Effector CD8-positive, alpha-beta T cell (primary cell): ENCODE data around the gene CWF19L2.
"Not testable (repeated sequence)": the region's sequence is repeated elsewhere in the genome, so short reads cannot be mapped to it uniquely, and the experiment has no call there.

Experiments
- DNase-seq: peaks from one replicate; lab custom pipeline; 2025; lab: John Stamatoyannopoulos, UW

CWF19L2 gene

GRCh38 chr11:107438148-107438547 is 19.5 kb downstream of the CWF19L2 start:
- no peak for DNase-seq

- no peak for DNase-seq
These were observed 27.1 kb downstream of the CWF19L2 start for GRCh38 chr11:107430525-107430924.

GRCh38 chr11:107427569-107428180 is 29.9 kb downstream of the CWF19L2 start:
- no peak for DNase-seq

- no peak for DNase-seq
These were observed 44.3 kb downstream of the CWF19L2 start for GRCh38 chr11:107413352-107413751.

DNA sequence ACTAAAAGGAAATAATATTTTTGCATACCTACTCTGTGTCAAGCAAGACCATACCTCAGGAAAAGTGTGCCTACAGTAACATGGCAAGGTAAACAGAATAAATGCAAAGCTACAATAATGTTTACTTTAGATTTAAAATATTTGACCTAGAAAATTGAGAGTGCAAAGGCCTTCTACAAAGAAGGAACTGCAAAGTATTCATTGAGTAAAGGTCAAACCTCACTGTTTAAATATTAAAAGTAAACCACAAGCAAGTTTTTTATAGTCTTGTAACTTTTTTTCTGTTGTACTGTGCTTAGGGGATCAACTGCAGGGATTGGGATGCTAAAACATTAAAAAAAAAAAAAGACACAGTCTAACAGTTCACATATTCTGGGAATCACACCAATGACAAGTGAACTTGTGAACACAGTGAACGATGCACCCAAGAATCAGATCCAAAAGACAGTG is 48.8 kb downstream of the CWF19L2 start:
- no peak for DNase-seq

DNA sequence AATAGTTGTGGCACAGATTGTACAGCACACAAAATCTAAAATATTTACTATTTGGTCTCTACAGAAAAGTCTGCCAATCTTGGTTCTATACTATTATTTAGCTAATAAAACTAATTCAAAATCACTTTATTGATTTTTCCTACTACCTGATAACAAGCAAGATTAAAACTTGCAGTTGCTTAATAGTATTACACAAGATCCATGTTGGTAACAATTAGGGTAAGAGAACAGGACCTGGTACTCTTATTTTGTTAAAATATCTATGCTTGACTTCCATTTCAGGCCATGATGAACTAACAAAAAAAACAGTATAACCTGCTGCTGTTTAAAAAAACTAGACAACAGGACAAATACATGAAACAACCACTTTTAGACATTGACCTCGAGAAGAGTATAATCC is 52.4 kb downstream of the CWF19L2 start:
- no peak for DNase-seq

DNA sequence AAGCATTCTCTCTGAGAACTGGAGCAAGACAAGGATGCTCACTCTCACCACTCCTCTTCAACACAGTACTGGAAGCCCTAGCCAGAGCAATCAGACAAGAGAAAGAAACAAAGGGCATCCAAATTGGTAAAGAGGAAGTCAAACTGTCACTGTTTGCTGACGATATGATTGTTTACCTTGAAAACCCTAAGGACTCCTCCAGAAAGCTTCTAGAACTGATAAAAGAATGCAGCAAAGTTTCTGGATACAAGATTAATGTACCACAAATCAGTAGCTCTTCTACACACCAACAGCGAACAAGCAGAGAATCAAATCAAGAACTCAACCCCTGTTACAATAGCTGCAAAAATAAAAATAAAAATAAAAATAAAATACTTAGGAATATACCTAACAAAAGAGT is 56.5 kb downstream of the CWF19L2 start:
- DNase-seq: not testable (repeated sequence)

DNA sequence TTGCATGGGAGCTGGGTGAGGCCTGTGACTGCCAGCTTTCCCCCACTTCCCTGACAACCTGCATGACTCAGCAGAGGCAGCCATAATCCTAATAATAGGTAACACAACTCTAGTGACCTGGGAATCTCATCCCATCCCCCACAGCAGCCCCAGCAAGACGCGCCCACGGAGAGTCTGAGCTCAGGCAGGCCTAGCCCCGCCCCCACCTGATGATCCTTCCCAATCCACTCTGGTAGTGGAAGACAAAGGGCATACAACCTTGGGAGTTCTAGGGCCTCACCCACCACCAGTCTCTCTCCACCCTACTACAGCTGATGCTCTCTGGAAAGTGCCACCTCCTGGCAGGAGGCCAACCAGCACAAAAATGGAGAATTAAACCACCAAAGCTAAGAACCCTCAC is 60.3 kb downstream of the CWF19L2 start:
- DNase-seq: no peak

- DNase-seq: no peak
These were observed 65.0 kb downstream of the CWF19L2 start for GRCh38 chr11:107392611-107393010.

- DNase-seq: not testable (repeated sequence)
These were observed 66.9 kb downstream of the CWF19L2 start for GRCh38 chr11:107390701-107391100.

DNA sequence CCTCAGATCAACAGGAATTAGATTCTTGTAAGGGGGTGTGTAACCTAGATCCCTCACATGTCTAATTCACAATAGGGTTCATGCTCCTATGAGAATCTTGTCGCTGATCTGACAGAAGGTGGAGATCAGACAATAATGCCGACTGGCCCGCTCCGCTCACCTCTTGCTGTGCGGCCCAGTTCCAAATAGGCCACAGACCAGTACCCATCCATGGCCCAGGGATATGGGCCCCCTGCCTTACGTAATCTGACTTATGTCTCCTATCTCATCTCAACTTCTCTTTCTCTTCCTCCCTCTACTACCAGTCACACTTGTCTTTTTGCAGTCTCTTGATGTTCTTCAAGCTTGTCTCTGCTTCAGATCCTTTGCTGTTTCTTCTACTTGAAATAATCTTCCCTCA is 70.0 kb downstream of the CWF19L2 start:
- no peak for DNase-seq

- no peak for DNase-seq
These were observed 72.2 kb downstream of the CWF19L2 start for GRCh38 chr11:107385361-107385981.

DNA sequence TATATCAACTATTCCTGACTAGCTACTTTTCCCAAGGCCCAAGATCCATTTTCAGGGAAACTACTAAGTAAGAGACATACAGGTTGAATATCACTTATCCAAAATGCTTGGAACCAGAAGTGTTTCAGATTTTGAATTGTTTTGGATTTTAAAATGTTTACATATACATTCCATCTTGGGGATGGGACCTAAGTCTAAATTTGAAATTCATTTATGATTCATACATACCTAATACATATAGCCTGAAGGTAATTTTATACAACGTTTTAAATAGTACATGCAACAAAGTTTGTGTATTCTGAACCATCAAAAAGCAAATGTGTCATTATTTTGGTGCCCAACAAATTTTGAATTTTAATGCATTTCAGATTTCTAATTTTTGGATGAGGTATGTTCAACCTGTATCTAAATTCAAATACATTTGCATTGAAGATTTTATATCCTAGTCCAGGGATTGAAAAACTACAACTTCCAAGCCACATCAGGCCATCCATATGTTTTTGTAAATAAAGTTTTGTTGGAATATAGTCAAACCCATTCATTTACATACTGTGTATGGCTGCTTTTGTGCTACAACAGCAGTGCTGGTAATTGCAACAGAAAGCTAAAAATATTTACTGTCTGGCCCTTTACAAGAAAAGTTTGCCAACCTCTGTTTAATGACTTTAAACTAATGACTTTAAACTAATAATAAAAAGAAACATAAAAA is 73.3 kb downstream of the CWF19L2 start:
- no peak for DNase-seq

DNA sequence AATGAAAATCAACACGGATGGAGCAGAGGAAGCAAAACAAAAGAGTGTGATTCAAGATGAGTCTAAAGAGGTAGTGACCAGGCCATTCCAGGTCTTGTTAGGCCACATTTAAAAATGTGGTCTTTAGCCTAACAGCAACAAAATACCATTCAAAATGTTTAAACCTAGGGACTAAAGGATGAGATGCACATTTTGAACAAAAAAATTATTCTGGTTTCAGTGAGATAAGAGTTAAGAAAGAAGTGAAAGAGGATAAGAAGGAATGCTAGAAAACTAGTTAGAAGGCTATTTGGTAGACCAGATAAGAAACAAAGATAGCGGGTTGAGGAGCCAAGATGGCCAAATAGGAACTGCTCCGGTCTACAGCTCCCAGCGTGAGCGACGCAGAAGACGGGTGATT is 85.2 kb downstream of the CWF19L2 start:
- DNase-seq: no peak

DNA sequence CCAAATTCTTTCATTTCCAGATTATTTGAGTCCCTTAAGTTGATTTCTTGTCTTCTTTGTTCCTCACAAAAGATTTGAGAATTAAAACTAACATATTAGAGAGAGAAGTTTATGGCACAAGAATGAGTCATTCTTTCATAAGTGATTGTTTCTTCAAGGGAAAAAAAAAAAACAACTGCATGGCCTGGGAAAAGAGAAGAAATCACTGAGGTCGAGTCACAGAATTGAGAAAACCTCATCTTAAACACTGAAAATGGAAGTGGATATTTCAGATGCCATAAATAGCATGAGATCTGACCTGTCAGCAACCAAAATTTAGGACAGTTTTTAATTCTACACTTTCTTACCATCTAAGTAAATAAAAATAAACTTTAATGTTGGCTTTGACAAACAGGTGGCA is 87.2 kb downstream of the CWF19L2 start:
- no peak for DNase-seq

DNA sequence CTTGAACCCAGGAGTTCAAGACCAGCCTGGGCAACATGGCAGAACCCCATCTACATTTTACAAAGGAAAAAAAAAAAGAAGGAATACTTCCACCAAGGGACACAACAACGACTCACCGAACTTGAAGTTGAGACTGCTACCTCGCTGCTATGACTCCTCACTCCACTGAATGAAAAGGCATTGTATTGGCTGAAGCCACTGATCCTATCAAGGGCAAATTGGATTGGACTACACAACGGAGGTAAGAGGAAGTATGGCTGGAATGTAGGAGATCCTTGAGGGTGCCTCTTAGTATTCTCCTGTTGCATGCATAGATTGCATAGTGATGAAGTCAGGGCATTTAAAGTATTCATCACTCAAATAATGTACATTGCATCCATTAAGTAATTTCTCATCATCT is 97.9 kb downstream of the CWF19L2 start:
- no peak for DNase-seq

DNA sequence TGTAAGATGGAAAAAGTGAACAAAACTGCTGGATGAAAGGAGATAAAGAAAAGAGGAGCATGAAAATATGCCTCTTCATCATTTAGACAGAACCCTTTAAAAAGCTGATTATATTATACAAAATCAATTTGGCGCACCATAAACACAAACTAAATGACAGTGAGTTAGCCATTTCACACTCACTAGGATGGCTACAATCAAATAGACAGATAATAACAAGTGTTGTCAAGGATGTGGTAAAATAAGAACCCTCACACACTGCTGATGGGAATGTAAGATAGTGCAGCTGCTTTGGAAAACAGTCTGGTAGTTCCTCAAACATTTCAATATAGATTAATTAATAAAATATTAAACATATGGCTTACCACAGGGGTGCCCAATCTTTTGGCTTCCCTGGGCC is 99.7 kb downstream of the CWF19L2 start:
- DNase-seq: no peak

DNA sequence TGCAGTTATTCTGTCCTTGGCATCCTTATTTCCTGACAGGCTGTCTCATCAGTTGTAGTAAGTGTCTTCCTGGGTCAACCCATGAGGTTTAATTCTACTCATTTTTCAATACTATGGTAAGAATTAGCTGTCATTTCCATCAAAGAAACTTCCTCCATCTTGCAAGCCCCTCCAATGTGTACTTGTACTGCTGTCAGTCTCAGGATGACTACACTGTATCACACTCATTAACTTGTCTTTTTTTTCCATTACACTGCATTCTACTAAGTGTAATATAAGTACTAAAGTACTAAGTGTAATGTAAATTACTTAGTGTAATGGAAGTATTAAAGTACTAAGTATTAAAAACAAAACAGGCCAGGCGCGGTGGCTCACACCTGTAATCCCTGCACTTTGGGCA is 102.8 kb downstream of the CWF19L2 start:
- DNase-seq: no peak

GRCh38 chr11:107337917-107338316 is 119.7 kb downstream of the CWF19L2 start:
- DNase-seq: no peak

DNA sequence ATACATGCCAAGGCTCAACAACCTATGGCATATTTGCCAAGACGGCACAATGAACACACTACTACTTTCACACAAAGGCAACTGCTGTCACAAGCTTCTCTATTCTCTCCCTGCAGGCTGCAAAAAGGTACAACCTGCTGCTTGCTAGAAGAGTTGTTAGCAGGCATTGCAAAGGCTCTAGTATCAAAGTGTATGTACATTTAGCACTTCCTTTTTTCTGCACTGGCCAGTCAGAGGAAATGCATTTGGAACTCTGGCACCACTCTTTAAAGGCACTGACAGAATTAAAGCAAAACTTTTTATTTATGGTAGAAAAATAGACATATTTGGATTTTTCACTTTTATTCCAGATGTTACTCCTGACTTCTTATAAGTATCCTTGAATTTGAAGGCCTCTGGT is 125.9 kb downstream of the CWF19L2 start:
- no peak for DNase-seq

DNA sequence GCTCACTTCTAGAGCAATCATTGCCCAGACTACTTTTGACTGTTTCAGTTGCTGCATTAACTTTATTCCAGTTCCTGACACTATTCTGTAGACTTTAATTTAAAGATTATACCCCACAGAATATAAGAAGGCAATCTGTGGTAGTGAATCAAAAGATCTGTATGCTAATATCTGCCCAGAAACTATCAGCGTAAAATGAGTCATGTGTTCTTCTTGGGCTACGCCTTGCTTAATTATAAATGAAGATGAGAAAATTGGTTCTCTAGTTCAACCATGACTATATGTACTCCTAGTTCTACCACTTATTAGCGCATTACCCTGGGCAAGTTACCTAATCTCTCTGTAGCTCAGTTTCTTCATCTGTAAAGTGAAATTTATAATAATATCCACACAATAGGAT is 128.5 kb downstream of the CWF19L2 start:
- no peak for DNase-seq

DNA sequence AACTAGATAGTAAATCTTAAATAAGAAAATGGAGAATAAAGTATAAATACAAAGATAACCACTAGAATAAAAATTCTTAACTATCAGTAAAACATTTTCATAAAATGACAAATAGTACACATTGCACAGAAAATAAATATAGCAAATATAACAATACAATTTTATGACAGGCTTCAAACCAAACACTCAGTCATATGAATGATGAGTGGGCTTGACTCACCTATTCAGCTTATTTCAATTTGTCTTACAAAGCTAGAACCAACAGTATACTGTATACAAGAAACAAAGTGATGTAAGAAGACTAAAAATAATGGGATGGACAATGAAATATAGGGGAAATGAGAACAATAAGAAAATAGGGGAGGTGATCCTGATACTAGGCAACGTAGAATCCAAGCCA is 141.2 kb downstream of the CWF19L2 start:
- no peak for DNase-seq

- DNase-seq: no peak
These were observed 149.6 kb downstream of the CWF19L2 start for GRCh38 chr11:107307991-107308390.
